OCI-LY3 (cell line): Measurements from ENCODE around the gene AUTS2.
A peak's percentile ranks its signal among the peaks of the same experiment; 100 is the strongest.

Source experiments
- H2AFZ ChIP-seq: fragments of 200-600, 300-600 bp; shearing (Covaris generic); 2 replicates; pipeline ENCODE4 v1.6.0; 2014; ENCODE audit warnings: antibody characterized with exemption, low read depth, low read length
- H3K27ac ChIP-seq: fragments of 200-600, 300-600 bp; sonication (generic); 2 replicates; pipeline ENCODE4 v1.5.1; 2014; ENCODE audit warnings: mild to moderate bottlenecking, low read length, moderate library complexity, mixed read lengths
- H3K27me3 ChIP-seq: fragments of 200-600, 300-600 bp; sonication (generic); 2 replicates; pipeline ENCODE4 v1.6.1; 2014; ENCODE audit warnings: low read depth, low read length, mixed read lengths
- H3K36me3 ChIP-seq: fragments of 200-600, 300-600 bp; sonication (generic); replicated peaks from 2 replicates; pipeline ENCODE3; 2014; ENCODE audit warnings: low read depth, low read length, mixed read lengths
- H3K4me1 ChIP-seq: fragments of 300-600, 200-600 bp; sonication (generic); 2 replicates; pipeline ENCODE4 v1.6.1; 2014; ENCODE audit warnings: low read length, mixed read lengths
- H3K4me2 ChIP-seq: fragments of 200-600, 300-600 bp; sonication (generic); 2 replicates; pipeline ENCODE4 v1.6.1; 2014; ENCODE audit warnings: low read length, mixed read lengths
- H3K4me3 ChIP-seq: fragments of 300-600, 200-600 bp; sonication (generic); 2 replicates; pipeline ENCODE4 v1.5.1; 2014; ENCODE audit warnings: antibody characterized with exemption, mild to moderate bottlenecking, low read length, moderate library complexity
- H3K79me2 ChIP-seq: fragments of 300-600, 200-600 bp; shearing (Covaris generic); 2 replicates; pipeline ENCODE4 v1.6.1; 2014; ENCODE audit warnings: mild to moderate bottlenecking, low read length, mixed read lengths
- H3K9ac ChIP-seq: fragments of 300-600, 200-600 bp; shearing (Covaris generic); 2 replicates; pipeline ENCODE4 v1.6.0; 2014; ENCODE audit warnings: mild to moderate bottlenecking, low read length, moderate library complexity
- H3K9me3 ChIP-seq: fragments of 200-600, 300-600 bp; shearing (Covaris generic); 2 replicates; pipeline ENCODE4 v1.6.1; 2014; ENCODE audit warnings: low read length, mixed read lengths; ENCODE audit not compliant: insufficient read depth
- H4K20me1 ChIP-seq: fragments of 200-600, 300-600 bp; sonication (generic); 2 replicates; pipeline ENCODE4 v1.6.1; 2016; ENCODE audit warnings: low read length, mixed read lengths; ENCODE audit not compliant: insufficient read depth
- EZH2phosphoT487 ChIP-seq: fragments of 200-600 bp; shearing (Covaris generic); IDR thresholded peaks from 2 replicates; pipeline ENCODE4 v1.6.1; 2018; ENCODE audit warnings: antibody characterized with exemption, mixed run types, low read depth
- TF ChIP-seq, protein P1 (sequence below): fragments of 200-600, 300-600 bp; sonication (generic); IDR thresholded peaks from 2 replicates; pipeline ENCODE4 v1.5.1; 2014; ENCODE audit warnings: antibody characterized with exemption, low read length, low read depth

The AUTS2 gene

DNA sequence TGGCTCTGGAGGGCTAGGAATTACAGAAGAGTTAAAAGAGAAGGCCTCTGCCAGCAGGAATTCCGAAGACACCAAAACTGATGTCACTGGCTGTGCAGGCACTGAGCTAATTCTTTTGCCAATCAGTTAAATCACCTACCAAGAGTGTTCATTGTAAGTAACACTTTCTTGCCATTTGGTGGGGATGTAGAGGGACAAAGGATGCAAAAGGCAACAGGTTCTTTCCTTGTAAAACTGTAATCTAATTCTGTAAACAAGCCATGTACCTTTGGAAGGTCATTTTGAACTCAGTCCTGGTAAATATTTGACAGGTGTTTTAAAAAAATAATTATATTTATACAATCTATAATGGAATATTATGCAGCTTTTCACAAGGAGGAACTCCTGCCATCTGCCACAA lies 438.4 kb downstream of the AUTS2 start:
- Histone ChIP-seq H3K4me2 (no peak overlapping the region), H2AFZ (no peak overlapping the region), H3K27ac (no peak overlapping the region), H3K4me3 (no peak overlapping the region), H3K79me2 (no peaks in the 10 kb centered on the region), H3K4me1 (no peaks in the 10 kb centered on the region), H3K27me3 (no peaks in the 10 kb centered on the region), H3K9me3 (no peaks in the 10 kb centered on the region), H3K9ac (no peak overlapping the region), H3K36me3 (no peaks in the 10 kb centered on the region), H4K20me1 (no peaks in the 10 kb centered on the region)
- TF ChIP-seq, protein P1, sequence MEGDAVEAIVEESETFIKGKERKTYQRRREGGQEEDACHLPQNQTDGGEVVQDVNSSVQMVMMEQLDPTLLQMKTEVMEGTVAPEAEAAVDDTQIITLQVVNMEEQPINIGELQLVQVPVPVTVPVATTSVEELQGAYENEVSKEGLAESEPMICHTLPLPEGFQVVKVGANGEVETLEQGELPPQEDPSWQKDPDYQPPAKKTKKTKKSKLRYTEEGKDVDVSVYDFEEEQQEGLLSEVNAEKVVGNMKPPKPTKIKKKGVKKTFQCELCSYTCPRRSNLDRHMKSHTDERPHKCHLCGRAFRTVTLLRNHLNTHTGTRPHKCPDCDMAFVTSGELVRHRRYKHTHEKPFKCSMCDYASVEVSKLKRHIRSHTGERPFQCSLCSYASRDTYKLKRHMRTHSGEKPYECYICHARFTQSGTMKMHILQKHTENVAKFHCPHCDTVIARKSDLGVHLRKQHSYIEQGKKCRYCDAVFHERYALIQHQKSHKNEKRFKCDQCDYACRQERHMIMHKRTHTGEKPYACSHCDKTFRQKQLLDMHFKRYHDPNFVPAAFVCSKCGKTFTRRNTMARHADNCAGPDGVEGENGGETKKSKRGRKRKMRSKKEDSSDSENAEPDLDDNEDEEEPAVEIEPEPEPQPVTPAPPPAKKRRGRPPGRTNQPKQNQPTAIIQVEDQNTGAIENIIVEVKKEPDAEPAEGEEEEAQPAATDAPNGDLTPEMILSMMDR: no peak
- TF ChIP-seq EZH2phosphoT487: no peak

DNA sequence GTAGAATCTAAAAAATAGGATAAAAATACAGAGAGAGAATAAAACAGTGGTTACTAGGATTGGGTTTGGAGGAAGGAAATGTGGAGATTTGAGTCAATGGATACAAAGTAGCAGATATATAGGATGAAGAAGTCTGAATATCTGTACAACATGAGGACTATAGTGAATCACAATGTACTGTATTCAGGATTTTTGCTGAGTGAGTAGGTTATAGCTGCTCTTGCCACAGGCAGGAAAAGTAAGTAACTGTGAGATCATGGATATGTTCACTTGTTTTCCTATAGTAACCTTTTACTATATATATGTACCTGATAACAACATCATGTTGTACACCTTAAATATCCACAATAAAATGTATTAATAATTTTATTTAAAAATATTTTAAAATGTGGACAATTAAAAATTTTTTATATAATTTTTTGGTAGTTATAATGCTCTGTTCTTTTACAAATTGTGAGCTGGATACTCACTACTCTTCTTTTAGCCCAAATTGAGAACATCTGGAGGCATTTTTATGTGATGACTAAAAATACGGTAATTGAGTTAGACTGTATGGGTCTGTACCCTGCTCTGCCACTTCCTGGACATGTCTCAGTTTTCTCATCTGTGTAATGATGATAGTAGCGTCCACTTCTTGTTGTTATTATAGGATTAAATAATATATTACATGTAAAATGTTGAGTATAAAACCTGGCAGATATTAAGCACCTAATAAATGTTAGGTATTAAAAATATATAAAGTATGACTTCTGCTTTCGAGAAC lies 439.1 kb downstream of the AUTS2 start:
- no peaks in the 10 kb centered on the region for H4K20me1 ChIP-seq
- no peaks in the 10 kb centered on the region for H3K36me3 ChIP-seq
- no peaks in the 10 kb centered on the region for H3K9me3 ChIP-seq
- no peaks in the 10 kb centered on the region for H3K4me1 ChIP-seq
- H3K79me2 ChIP-seq: no peaks in the 10 kb centered on the region
- no peak overlapping the region for H2AFZ ChIP-seq
- H3K27me3 ChIP-seq: no peaks in the 10 kb centered on the region
- H3K9ac ChIP-seq: no peak overlapping the region
- no peak overlapping the region for H3K4me2 ChIP-seq
- H3K27ac ChIP-seq: no peak overlapping the region
- H3K4me3 ChIP-seq: no peak overlapping the region
- TF ChIP-seq, protein P1: no peak
- no peak for TF ChIP-seq EZH2phosphoT487

DNA sequence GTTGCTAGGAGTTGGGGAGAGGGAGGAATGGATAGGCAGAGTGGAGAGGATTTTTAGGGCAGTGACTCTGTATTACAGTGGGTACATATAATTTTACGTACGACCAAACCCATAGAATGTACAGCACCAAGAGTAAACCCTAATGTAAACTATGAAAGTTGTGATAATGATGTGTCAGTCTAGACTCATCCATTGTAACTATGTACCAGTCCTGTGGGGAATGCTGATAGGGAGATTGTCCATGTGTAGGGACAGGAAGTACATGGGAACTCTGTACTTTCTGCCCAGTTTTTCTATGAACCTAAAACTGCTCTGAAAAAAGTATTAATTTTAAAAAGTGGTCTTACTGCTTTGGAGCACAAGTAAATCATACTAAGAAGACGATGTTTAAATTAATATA lies 441.8 kb downstream of the AUTS2 start:
- no peaks in the 10 kb centered on the region for H4K20me1 ChIP-seq
- H3K9me3 ChIP-seq: no peaks in the 10 kb centered on the region
- no peaks in the 10 kb centered on the region for H3K36me3 ChIP-seq
- H3K4me3 ChIP-seq: no peak overlapping the region
- no peak for TF ChIP-seq EZH2phosphoT487
- TF ChIP-seq, protein P1: no peak
- H3K4me1 ChIP-seq: no peaks in the 10 kb centered on the region
- no peaks in the 10 kb centered on the region for H3K27me3 ChIP-seq
- no peak overlapping the region for H2AFZ ChIP-seq
- no peak overlapping the region for H3K27ac ChIP-seq
- no peak overlapping the region for H3K4me2 ChIP-seq
- no peak overlapping the region for H3K9ac ChIP-seq
- no peaks in the 10 kb centered on the region for H3K79me2 ChIP-seq

DNA sequence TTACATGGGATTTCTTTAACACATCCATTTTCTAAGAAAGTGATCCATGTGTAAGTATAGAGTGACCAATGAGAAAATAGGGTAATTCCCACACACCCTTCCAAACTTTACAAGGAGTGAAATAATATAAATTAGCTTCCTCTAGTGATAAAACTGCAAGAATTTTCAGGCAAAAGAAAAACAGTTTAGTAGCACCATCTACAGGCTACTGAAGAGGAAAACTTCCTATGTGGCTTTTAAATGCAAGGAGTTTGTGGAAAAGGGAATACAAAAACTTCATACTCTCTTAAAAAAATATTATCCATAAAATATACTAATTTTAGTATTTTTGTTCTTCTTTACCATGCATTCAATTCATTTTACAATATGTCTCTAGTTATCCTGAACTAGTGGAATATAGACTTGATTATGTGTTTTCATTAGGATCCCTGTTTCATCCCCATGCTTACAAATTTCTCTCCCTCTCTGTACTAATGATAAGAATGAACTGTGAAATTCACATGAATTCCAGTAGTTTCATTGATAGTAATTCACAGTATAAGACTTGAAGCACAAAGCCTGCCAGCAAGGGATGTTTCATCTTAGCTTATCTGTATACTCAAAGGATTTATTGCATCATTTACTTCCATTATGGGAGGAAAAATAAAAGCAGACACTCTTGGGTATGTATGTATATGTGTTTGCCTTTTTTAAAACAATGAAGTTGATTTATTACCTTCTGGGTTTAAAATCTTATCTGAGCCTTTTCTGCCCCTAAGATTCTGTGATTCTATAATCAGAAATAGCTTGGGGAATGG lies 442.9 kb downstream of the AUTS2 start:
- no peaks in the 10 kb centered on the region for H3K4me1 ChIP-seq
- H4K20me1 ChIP-seq: no peaks in the 10 kb centered on the region
- H3K9me3 ChIP-seq: no peaks in the 10 kb centered on the region
- H3K27ac ChIP-seq: no peak overlapping the region
- no peak overlapping the region for H3K9ac ChIP-seq
- no peaks in the 10 kb centered on the region for H3K79me2 ChIP-seq
- H3K4me2 ChIP-seq: no peak overlapping the region
- no peaks in the 10 kb centered on the region for H3K27me3 ChIP-seq
- H3K4me3 ChIP-seq: no peak overlapping the region
- no peaks in the 10 kb centered on the region for H3K36me3 ChIP-seq
- no peak overlapping the region for H2AFZ ChIP-seq
- TF ChIP-seq, protein P1: peak; percentile 36
- TF ChIP-seq EZH2phosphoT487: no peak
